Thoracic aorta (tissue), 2 donors: ENCODE data around the gene AKAP6. TPM values are rescaled to one million over a fixed set of nuclear protein-coding genes. Genes with fewer than 3 reads are reported as not detected.

ENCODE experiments used
- ATAC-seq: fragments of 150-250 bp; one replicate; pipeline ENCODE4 v1.8.0; 2017; ENCODE audit warnings: low read depth; ENCODE audit not compliant: insufficient number of reproducible peaks, low FRiP score
- DNase-seq: peaks from one replicate; pipeline ENCODE4 v3.0.0-alpha.2; 2020; ENCODE audit warnings: low spot score
- H3K27ac ChIP-seq, 2 donors: fragments of 200-600 bp; sonication (generic); 1 replicate in 1 of 2; 2 replicates in 1 of 2; pipeline ENCODE4 v1.5.1; 2016; ENCODE audit warnings: mild to moderate bottlenecking in 2 of 2, moderate library complexity in 2 of 2
- H3K27me3 ChIP-seq: fragments of 200-600 bp; sonication (generic); replicated peaks from 2 replicates; pipeline ENCODE4 v1.6.0; 2016; ENCODE audit warnings: mild to moderate bottlenecking; ENCODE audit not compliant: insufficient read depth
- H3K36me3 ChIP-seq: fragments of 200-600 bp; sonication (generic); one replicate; pipeline ENCODE4 v1.5.1; 2016
- H3K4me1 ChIP-seq, 2 donors: fragments of 200-600 bp; sonication (generic); 1 replicate in 1 of 2; 2 replicates in 1 of 2; pipeline versions ENCODE4 v1.5.1 to v1.6.0; 2016; ENCODE audit warnings: low read depth in 2 of 2, mild to moderate bottlenecking in 1 of 2; ENCODE audit not compliant: control insufficient read depth in 1 of 2
- H3K4me3 ChIP-seq: fragments of 200-600 bp; sonication (generic); 2 replicates; pipeline ENCODE4 v1.5.1; 2016; ENCODE audit warnings: mild to moderate bottlenecking
- H3K9me3 ChIP-seq: fragments of 200-600 bp; sonication (generic); 2 replicates; pipeline ENCODE4 v1.5.1; 2016
- CTCF ChIP-seq: fragments of 200-600 bp; sonication (generic); IDR thresholded peaks from one replicate; pipeline ENCODE4 v1.5.1; 2019; ENCODE audit warnings: antibody characterized with exemption
- total RNA-seq, 2 donors: library from RNA; depleted of rRNA; stranded (reverse); fragments of >200 nt; gene quantifications; one replicate each; pipeline versions ENCODE4 v1.1.0 to v1.2.3, GENCODE V29; 2016

Gene AKAP6
- total RNA-seq, 2 donors from 2014 or later: 78.9 to 104 TPM

GRCh38 chr14:32656601-32657000, 327.5 kb downstream of the AKAP6 start:
- DNase-seq (no peak), ATAC-seq (no peak)
- Histone ChIP-seq H3K27me3 (no peaks in the 10 kb centered on the region), H3K36me3 (no peaks in the 10 kb centered on the region), H3K9me3 (no peaks in the 10 kb centered on the region), H3K27ac (peak overlapping the region in 1 of 2 donors; percentile 19), H3K4me1 (peaks cover 0 to 16% of the 10 kb centered on the region in 2 donors), H3K4me3 (no peak overlapping the region)
- TF ChIP-seq CTCF: no peak

- no peak for TF ChIP-seq CTCF
- Histone ChIP-seq H3K4me3 (no peak overlapping the region), H3K27me3 (no peaks in the 10 kb centered on the region), H3K9me3 (no peaks in the 10 kb centered on the region), H3K27ac (peak overlapping the region in 1 of 2 donors; percentile 19), H3K36me3 (no peaks in the 10 kb centered on the region), H3K4me1 (peaks cover 0 to 16% of the 10 kb centered on the region in 2 donors)
- ATAC-seq (no peak), DNase-seq (peak; percentile 12)
These were observed 328.0 kb downstream of the AKAP6 start for GRCh38 chr14:32657081-32657480.

GRCh38 chr14:32661216-32661615, 332.1 kb downstream of the AKAP6 start:
- ATAC-seq: no peak
- Histone ChIP-seq H3K4me1 (peaks cover 0 to 44% of the 10 kb centered on the region in 2 donors), H3K27ac (no peak overlapping the region), H3K9me3 (no peaks in the 10 kb centered on the region), H3K27me3 (no peaks in the 10 kb centered on the region), H3K4me3 (no peak overlapping the region), H3K36me3 (no peaks in the 10 kb centered on the region)
- TF ChIP-seq CTCF: no peak
- DNase-seq: no peak

- Histone ChIP-seq H3K4me1 (peaks cover 0 to 44% of the 10 kb centered on the region in 2 donors), H3K36me3 (no peaks in the 10 kb centered on the region), H3K4me3 (no peak overlapping the region), H3K9me3 (no peaks in the 10 kb centered on the region), H3K27ac (no peak overlapping the region), H3K27me3 (no peaks in the 10 kb centered on the region)
- ATAC-seq (no peak), DNase-seq (no peak)
- no peak for TF ChIP-seq CTCF
These were observed 333.1 kb downstream of the AKAP6 start for GRCh38 chr14:32662211-32662610.

- no peaks in the 10 kb centered on the region for H3K9me3 ChIP-seq
- peaks cover 3 to 52% of the 10 kb centered on the region in 2 donors for H3K4me1 ChIP-seq
- no peaks in the 10 kb centered on the region for H3K27me3 ChIP-seq
- no peak overlapping the region for H3K4me3 ChIP-seq
- ATAC-seq (no peak), DNase-seq (no peak)
- H3K36me3 ChIP-seq: no peaks in the 10 kb centered on the region
- no peak overlapping the region for H3K27ac ChIP-seq
- no peak for TF ChIP-seq CTCF
These were observed 337.2 kb downstream of the AKAP6 start for GRCh38 chr14:32666308-32666707.
